A549 (cell line): ENCODE data around the gene PAN3. TPM values are rescaled to one million over a fixed set of nuclear protein-coding genes. Genes with fewer than 3 reads are reported as not detected.

Experiments used
- ATAC-seq, 2 experiments: fragments of 200-7000 bp in 1 of 2; fragments of >200 bp in 1 of 2; cut with Nextera tagmentation in 1 of 2; cut with Tn5 transposase in 1 of 2; 3 replicates each; pipeline versions ENCODE4 v1.8.0 to v1.9.1; 2018 to 2020; ENCODE audit warnings: mild to moderate bottlenecking in 1 of 2, moderate library complexity in 1 of 2
- CTCF ChIA-PET: fragments of 300-600 bp; sonication (Branson Sonifier 250); formaldehyde crosslinking; extraction: SDS; loops from one replicate; lab custom pipeline; 2021; ENCODE audit warnings: antibody characterized with exemption, inconsistent platforms; lab: Yijun Ruan, JAX
- POLR2A ChIA-PET: fragments of 350-600 bp; formaldehyde crosslinking; extraction: SDS; loops from one replicate; lab custom pipeline; 2021; ENCODE audit warnings: antibody characterized with exemption, inconsistent platforms; lab: Yijun Ruan, JAX
- DNase-seq, 2 experiments: peaks; one replicate each; pipeline versions ENCODE4 v3.0.0 to v3.0.0-alpha.2; 2011 to 2016; ENCODE audit warnings: low read depth in 1 of 2, low spot score in 1 of 2
- FAIRE-seq: peaks from 2 replicates; lab custom pipeline; 2011; peaks lifted over from hg19 to GRCh38; lab: Jason Lieb, UNC
- H3K27ac ChIP-seq, 2 experiments: fragments of >200 bp; sonication (Bioruptor Twin); formaldehyde crosslinking; 3 replicates each; pipeline ENCODE4 v1.5.1; 2016 to 2017
- H3K4me1 ChIP-seq: fragments of >200 bp; sonication (Bioruptor Twin); formaldehyde crosslinking; 3 replicates; pipeline ENCODE4 v1.6.1; 2016
- H3K4me2 ChIP-seq: fragments of >200 bp; sonication (Bioruptor Twin); formaldehyde crosslinking; 3 replicates; pipeline ENCODE4 v1.6.1; 2016
- H3K4me3 ChIP-seq: fragments of >200 bp; sonication (Bioruptor Twin); formaldehyde crosslinking; 3 replicates; pipeline ENCODE4 v1.5.1; 2016
- H3K9me3 ChIP-seq: fragments of >200 bp; sonication (Bioruptor Twin); formaldehyde crosslinking; 3 replicates; pipeline ENCODE4 v1.6.1; 2016
- BCL3 ChIP-seq: fragments of >200 bp; sonication (Bioruptor Twin); formaldehyde crosslinking; IDR thresholded peaks from 3 replicates; pipeline ENCODE4 v1.6.1; 2016
- BHLHE40 ChIP-seq: IDR thresholded peaks from 2 replicates; pipeline ENCODE4 v1.6.1; 2012; ENCODE audit warnings: low read depth, low read length, inconsistent platforms
- CBX8 ChIP-seq: fragments of 200-600 bp; sonication (generic); IDR thresholded peaks from 2 replicates; pipeline ENCODE4 v1.6.1; 2016
- CEBPB ChIP-seq, 2 experiments: fragments of >200 bp in 1 of 2; sonication (Bioruptor Twin) in 1 of 2; formaldehyde crosslinking in 1 of 2; IDR thresholded peaks; 2 replicates each; pipeline ENCODE4 v1.6.1; 2012 to 2016
- CHD4 ChIP-seq: fragments of 200-600 bp; sonication (generic); IDR thresholded peaks from 2 replicates; pipeline ENCODE4 v1.6.1; 2016; ENCODE audit warnings: antibody characterized with exemption, mild to moderate bottlenecking, borderline replicate concordance
- FOSB ChIP-seq: fragments of 250-450 bp; sonication (Bioruptor Pico); IDR thresholded peaks from 2 replicates; pipeline ENCODE4 v1.5.0; 2020; ENCODE audit warnings: mild to moderate bottlenecking, moderate library complexity
- FOSL2 ChIP-seq, 2 experiments: fragments of 450-650 bp in 1 of 2; fragments of >200 bp in 1 of 2; sonication (Bioruptor Twin) in 1 of 2; formaldehyde crosslinking; IDR thresholded peaks; 2 replicates each; pipeline versions ENCODE4 v1.5.0 to v1.6.1; 2016 to 2020; ENCODE audit warnings: mild to moderate bottlenecking in 1 of 2, moderate library complexity in 1 of 2
- HDAC2 ChIP-seq: fragments of 200-600 bp; sonication (generic); IDR thresholded peaks from 2 replicates; pipeline ENCODE4 v1.6.1; 2016
- HES2 ChIP-seq: fragments of >200 bp; sonication (Bioruptor Twin); formaldehyde crosslinking; IDR thresholded peaks from 2 replicates; pipeline ENCODE4 v1.6.1; 2016
- HEYL ChIP-seq: fragments of 250-450 bp; sonication (Bioruptor Pico); IDR thresholded peaks from 2 replicates; pipeline ENCODE4 v1.8.0; 2021; ENCODE audit warnings: mild to moderate bottlenecking, moderate library complexity
- HOXB5 ChIP-seq: fragments of 250-450 bp; sonication (Bioruptor Pico); IDR thresholded peaks from 2 replicates; pipeline ENCODE4 v1.5.0; 2020; ENCODE audit warnings: mild to moderate bottlenecking, moderate library complexity
- JUNB ChIP-seq: fragments of >200 bp; sonication (Bioruptor Twin); formaldehyde crosslinking; IDR thresholded peaks from 2 replicates; pipeline ENCODE4 v1.6.1; 2016
- KDM1A ChIP-seq: fragments of 200-600 bp; sonication (generic); IDR thresholded peaks from 2 replicates; pipeline ENCODE4 v1.6.1; 2016; ENCODE audit warnings: low read depth, mild to moderate bottlenecking
- MAZ ChIP-seq: fragments of 150-350 bp; IDR thresholded peaks from 2 replicates; pipeline ENCODE4 v1.6.1; 2014; ENCODE audit warnings: antibody characterized with exemption, low read depth, low read length, borderline replicate concordance
- NFE2L2 ChIP-seq: fragments of 150-350 bp; conservative IDR thresholded peaks from 2 replicates; pipeline ENCODE4 v1.6.1; 2014; ENCODE audit warnings: low read length
- POLR2A ChIP-seq: IDR thresholded peaks from 2 replicates; pipeline ENCODE4 v1.6.1; 2012; ENCODE audit warnings: mild to moderate bottlenecking, low read length
- POLR2AphosphoS2 ChIP-seq: conservative IDR thresholded peaks from 2 replicates; pipeline ENCODE4 v1.6.1; 2012; ENCODE audit warnings: low read length, improper control_type of control experiment, inconsistent platforms
- RARB ChIP-seq: fragments of 250-450 bp; sonication (Bioruptor Pico); IDR thresholded peaks from 2 replicates; pipeline ENCODE4 v1.8.0; 2021; ENCODE audit warnings: mild to moderate bottlenecking, moderate library complexity
- RNF2 ChIP-seq: fragments of 200-600 bp; sonication (generic); IDR thresholded peaks from 2 replicates; pipeline ENCODE4 v1.6.1; 2016; ENCODE audit warnings: low read depth, mild to moderate bottlenecking, antibody characterized with exemption, moderate library complexity, borderline replicate concordance
- TP53 ChIP-seq: fragments of 250-450 bp; sonication (Bioruptor Pico); IDR thresholded peaks from 2 replicates; pipeline ENCODE4 v1.5.0; 2021; ENCODE audit warnings: mild to moderate bottlenecking, moderate library complexity
- USF2 ChIP-seq: fragments of 450-650 bp; IDR thresholded peaks from 2 replicates; pipeline ENCODE4 v1.6.1; 2014; ENCODE audit warnings: antibody characterized with exemption
- ZC3H11A ChIP-seq: fragments of 450-650 bp; IDR thresholded peaks from 2 replicates; pipeline ENCODE4 v1.6.1; 2014; ENCODE audit warnings: antibody characterized with exemption, mild to moderate bottlenecking
- ZFP36 ChIP-seq: fragments of 450-650 bp; IDR thresholded peaks from 2 replicates; pipeline ENCODE4 v1.6.1; 2014; ENCODE audit warnings: borderline replicate concordance; ENCODE audit not compliant: partially characterized antibody
- ZNF302 ChIP-seq: fragments of 250-450 bp; sonication (Bioruptor Pico); IDR thresholded peaks from 2 replicates; pipeline ENCODE4 v1.9.0; 2021; ENCODE audit warnings: inconsistent platforms, mild to moderate bottlenecking, moderate library complexity
- WGBS: methylation state at CpG from one replicate; pipeline ENCODE4 v1.1.6; 2017; ENCODE audit errors: missing lambda C conversion rate; 5-methylcytosine and 5-hydroxymethylcytosine counted together
- polyA plus RNA-seq, 4 experiments: library from polyadenylated mRNA; depleted of rRNA in 3 of 4; stranded (reverse); fragments of >200 nt; fragmentation: RNase III in 1 of 4; extraction: RNeasy Plus Mini Kit Qiagen cat#74134 plus additional on column Dnase treatment in 1 of 4; gene quantifications; 2 replicates in 3 of 4; 3 replicates in 1 of 4; pipeline ENCODE4 v1.2.3, GENCODE V29; 2011 to 2017
- TF ChIP-seq, protein P1 (sequence below): fragments of 200-600 bp; sonication (generic); IDR thresholded peaks from 2 replicates; pipeline ENCODE4 v1.6.1; 2016; ENCODE audit warnings: antibody characterized with exemption, mild to moderate bottlenecking, moderate library complexity
- TF ChIP-seq, protein P2 (sequence below): fragments of 250-450 bp; sonication (Bioruptor Pico); IDR thresholded peaks from 2 replicates; pipeline ENCODE4 v1.5.0; 2021; ENCODE audit warnings: mild to moderate bottlenecking, moderate library complexity, borderline replicate concordance

Gene PAN3
- polyA plus RNA-seq, 2 of the 4 experiments (the other 2 are of a cell fraction), result 6.2 to 13.9 TPM

DNA sequence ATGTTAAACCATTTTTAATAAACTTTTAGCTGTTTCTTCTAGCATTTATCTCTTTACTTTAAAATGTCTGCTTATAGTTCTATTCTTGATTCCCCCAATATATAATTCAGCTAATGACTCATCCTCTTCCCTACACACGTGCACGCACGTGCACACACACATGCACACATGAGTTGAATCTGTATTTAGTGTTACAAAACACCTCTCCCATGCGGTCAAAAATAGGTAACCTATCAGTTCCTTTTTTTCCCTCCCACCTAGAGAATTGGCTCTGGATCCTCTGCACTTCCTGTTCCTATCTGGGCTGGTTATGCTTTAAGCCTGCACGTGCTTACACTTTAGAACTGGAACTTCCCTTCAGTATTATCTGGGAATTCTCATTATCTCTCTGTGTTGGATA is 144.1 kb downstream of the PAN3 start:
- no peak for FAIRE-seq
- POLR2A ChIA-PET, result no interaction called here

GRCh38 chr13:28283600-28283999 is 145.3 kb downstream of the PAN3 start:
- no peak for DNase-seq
- ATAC-seq, result no peak
- TF ChIP-seq FOSB (CRISPR knock-in tag), result no peak
- no peak for TF ChIP-seq ZC3H11A
- TF ChIP-seq MAZ, result no peak
- no peak for TF ChIP-seq JUNB
- no peak for TF ChIP-seq BCL3
- TF ChIP-seq ZFP36, result no peak
- no peak for TF ChIP-seq HEYL (CRISPR knock-in tag)
- 90% methylated on average over 3 of the region's 3 CpGs for WGBS
- FAIRE-seq, result no peak
- H3K4me2 ChIP-seq, result no peak overlapping the region
- H3K4me1 ChIP-seq, result no peaks in the 10 kb centered on the region
- no peak overlapping the region for H3K4me3 ChIP-seq
- ChIA-PET CTCF (no interaction called here), POLR2A (no interaction called here)
- H3K9me3 ChIP-seq, result no peaks in the 10 kb centered on the region
- H3K27ac ChIP-seq, result no peak overlapping the region

More for the DNA sequence above, 144.1 kb downstream of the PAN3 start:
- WGBS, result 93% methylated on average over 5 of the region's 5 CpGs
- Histone ChIP-seq H3K9me3 (no peaks in the 10 kb centered on the region), H3K4me2 (no peak overlapping the region), H3K27ac (no peak overlapping the region), H3K4me3 (no peak overlapping the region), H3K4me1 (no peaks in the 10 kb centered on the region)
- CTCF ChIA-PET, result no interaction called here
- ATAC-seq (no peak), DNase-seq (no peak)
- TF ChIP-seq NFE2L2, result no peak
- no peak for TF ChIP-seq ZNF302 (CRISPR knock-in tag)
- TF ChIP-seq ZC3H11A, result no peak
- TF ChIP-seq CHD4, result no peak
- no peak for TF ChIP-seq CBX8

GRCh38 chr13:28286263-28286662 is 147.9 kb downstream of the PAN3 start:
- Histone ChIP-seq H3K4me2 (no peak overlapping the region), H3K27ac (no peak overlapping the region), H3K4me1 (no peaks in the 10 kb centered on the region), H3K4me3 (no peak overlapping the region), H3K9me3 (no peaks in the 10 kb centered on the region)
- TF ChIP-seq, protein P1, sequence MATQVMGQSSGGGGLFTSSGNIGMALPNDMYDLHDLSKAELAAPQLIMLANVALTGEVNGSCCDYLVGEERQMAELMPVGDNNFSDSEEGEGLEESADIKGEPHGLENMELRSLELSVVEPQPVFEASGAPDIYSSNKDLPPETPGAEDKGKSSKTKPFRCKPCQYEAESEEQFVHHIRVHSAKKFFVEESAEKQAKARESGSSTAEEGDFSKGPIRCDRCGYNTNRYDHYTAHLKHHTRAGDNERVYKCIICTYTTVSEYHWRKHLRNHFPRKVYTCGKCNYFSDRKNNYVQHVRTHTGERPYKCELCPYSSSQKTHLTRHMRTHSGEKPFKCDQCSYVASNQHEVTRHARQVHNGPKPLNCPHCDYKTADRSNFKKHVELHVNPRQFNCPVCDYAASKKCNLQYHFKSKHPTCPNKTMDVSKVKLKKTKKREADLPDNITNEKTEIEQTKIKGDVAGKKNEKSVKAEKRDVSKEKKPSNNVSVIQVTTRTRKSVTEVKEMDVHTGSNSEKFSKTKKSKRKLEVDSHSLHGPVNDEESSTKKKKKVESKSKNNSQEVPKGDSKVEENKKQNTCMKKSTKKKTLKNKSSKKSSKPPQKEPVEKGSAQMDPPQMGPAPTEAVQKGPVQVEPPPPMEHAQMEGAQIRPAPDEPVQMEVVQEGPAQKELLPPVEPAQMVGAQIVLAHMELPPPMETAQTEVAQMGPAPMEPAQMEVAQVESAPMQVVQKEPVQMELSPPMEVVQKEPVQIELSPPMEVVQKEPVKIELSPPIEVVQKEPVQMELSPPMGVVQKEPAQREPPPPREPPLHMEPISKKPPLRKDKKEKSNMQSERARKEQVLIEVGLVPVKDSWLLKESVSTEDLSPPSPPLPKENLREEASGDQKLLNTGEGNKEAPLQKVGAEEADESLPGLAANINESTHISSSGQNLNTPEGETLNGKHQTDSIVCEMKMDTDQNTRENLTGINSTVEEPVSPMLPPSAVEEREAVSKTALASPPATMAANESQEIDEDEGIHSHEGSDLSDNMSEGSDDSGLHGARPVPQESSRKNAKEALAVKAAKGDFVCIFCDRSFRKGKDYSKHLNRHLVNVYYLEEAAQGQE, result no peak
- TF ChIP-seq FOSL2 (IDR thresholded peaks at IDR 0.05), result no peak
- TF ChIP-seq FOSL2 (CRISPR knock-in tag; IDR thresholded peaks at IDR 0.05), result no peak
- TF ChIP-seq RARB (CRISPR knock-in tag), result no peak
- TF ChIP-seq JUNB, result no peak
- no peak for TF ChIP-seq POLR2A
- TF ChIP-seq CEBPB (IDR thresholded peaks at IDR 0.05), result no peak
- TF ChIP-seq KDM1A, result no peak
- TF ChIP-seq TP53 (CRISPR knock-in tag), result no peak
- no peak for TF ChIP-seq HDAC2
- no peak for TF ChIP-seq POLR2AphosphoS2
- TF ChIP-seq BHLHE40, result no peak
- no peak for TF ChIP-seq BCL3
- no peak for TF ChIP-seq FOSB (CRISPR knock-in tag)
- TF ChIP-seq HOXB5 (CRISPR knock-in tag), result no peak
- TF ChIP-seq CBX8, result no peak
- TF ChIP-seq USF2, result no peak
- TF ChIP-seq HES2, result no peak
- no peak for TF ChIP-seq RNF2
- TF ChIP-seq, protein P2, sequence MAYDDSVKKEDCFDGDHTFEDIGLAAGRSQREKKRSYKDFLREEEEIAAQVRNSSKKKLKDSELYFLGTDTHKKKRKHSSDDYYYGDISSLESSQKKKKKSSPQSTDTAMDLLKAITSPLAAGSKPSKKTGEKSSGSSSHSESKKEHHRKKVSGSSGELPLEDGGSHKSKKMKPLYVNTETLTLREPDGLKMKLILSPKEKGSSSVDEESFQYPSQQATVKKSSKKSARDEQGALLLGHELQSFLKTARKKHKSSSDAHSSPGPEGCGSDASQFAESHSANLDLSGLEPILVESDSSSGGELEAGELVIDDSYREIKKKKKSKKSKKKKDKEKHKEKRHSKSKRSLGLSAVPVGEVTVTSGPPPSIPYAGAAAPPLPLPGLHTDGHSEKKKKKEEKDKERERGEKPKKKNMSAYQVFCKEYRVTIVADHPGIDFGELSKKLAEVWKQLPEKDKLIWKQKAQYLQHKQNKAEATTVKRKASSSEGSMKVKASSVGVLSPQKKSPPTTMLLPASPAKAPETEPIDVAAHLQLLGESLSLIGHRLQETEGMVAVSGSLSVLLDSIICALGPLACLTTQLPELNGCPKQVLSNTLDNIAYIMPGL, result no peak
- CTCF ChIA-PET, result no interaction called here
- no peak for ATAC-seq
- POLR2A ChIA-PET, result no interaction called here
- 100% methylated on average over 1 of the region's 1 CpG for WGBS
- FAIRE-seq, result no peak
- no peak for DNase-seq
